GM18520 (cell line): ENCODE results near the gene GM2A.

Source experiments
- ATAC-seq: cut with Tn5 transposase; IDR thresholded peaks from one replicate; pipeline ENCODE4 v1.9.1; 2021; ENCODE audit not compliant: unreplicated experiment

The GM2A gene

GRCh38 chr5:151252762-151253604 lies at the start of gene GM2A:
Gene GM2A (plus strand): TSS chr5:151253185. CDS start chr5:151253217, 32 bp downstream.
- ATAC-seq: peak; percentile 86

GRCh38 chr5:151204051-151204450 lies 48.9 kb upstream of the GM2A start:
- no peak for ATAC-seq

DNA sequence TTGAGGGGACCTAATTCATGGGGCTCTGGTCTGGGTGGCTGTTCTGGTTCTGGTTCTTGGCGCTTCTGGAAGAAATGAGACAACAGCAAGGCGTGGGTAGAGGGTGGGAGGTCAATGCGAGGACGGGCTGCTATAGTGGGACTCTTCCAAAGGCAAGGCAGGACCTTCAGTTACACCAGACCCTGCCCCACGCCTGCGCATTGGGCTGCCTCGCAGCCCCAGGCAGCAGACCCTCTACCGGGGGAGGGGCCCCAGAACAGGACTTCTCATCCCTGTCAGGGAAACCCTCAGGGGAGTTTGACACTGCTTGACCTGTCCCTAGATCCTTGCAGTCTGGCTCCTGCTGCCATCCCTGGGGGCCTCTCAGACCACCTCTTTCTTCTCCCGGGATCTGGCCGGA lies 47.6 kb upstream of the GM2A start:
- no peak for ATAC-seq

GRCh38 chr5:151208481-151208914 lies 44.5 kb upstream of the GM2A start:
- ATAC-seq: no peak

DNA sequence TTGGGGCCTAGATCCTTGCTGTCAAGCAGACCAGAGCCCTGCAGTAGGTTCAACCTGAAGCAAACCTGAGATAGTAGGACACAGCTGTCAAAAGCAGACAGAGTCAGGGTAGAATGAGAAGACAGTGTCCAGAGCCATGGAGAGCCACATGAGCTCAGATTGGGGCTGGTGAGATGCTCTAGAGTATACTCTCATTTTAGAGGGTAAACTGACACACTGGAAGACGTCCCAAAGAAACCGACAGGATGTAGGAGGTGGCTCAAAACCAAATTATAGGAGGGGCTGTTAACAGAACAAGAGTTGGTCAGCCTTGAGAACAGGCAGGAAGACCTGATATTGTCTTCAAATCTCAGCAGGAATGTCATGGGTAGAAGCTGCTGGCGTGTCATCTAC lies 40.6 kb upstream of the GM2A start:
- no peak for ATAC-seq

- peak; percentile 82 for ATAC-seq
Observed at GRCh38 chr5:151213803-151214613, 39.0 kb upstream of the GM2A start.

- peak; percentile 40 for ATAC-seq
Observed at GRCh38 chr5:151214614-151215545, 38.1 kb upstream of the GM2A start.

- ATAC-seq: no peak
Observed at GRCh38 chr5:151215546-151215880, 37.5 kb upstream of the GM2A start.

DNA sequence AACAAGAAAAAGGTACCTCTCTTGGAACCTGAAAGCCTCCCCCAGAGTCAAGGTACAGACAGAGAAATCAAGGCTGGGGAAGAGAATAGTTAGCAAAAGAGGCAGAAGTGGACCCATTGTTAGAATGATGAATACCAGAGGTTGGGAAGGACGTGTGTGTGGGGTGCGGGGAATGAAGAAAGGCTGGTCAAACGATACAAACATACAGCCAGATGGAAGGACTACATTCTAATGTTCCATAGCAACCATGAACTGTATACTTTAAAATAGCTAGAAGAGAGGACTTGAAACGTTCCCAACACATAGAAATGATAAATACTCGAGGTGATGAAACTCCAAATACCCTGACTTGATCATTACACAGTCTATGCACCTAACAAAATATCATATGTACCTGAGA lies 36.2 kb upstream of the GM2A start:
- no peak for ATAC-seq

- ATAC-seq: no peak
Observed at GRCh38 chr5:151218177-151218576, 34.8 kb upstream of the GM2A start.

GRCh38 chr5:151219138-151219537 lies 33.8 kb upstream of the GM2A start:
- no peak for ATAC-seq

DNA sequence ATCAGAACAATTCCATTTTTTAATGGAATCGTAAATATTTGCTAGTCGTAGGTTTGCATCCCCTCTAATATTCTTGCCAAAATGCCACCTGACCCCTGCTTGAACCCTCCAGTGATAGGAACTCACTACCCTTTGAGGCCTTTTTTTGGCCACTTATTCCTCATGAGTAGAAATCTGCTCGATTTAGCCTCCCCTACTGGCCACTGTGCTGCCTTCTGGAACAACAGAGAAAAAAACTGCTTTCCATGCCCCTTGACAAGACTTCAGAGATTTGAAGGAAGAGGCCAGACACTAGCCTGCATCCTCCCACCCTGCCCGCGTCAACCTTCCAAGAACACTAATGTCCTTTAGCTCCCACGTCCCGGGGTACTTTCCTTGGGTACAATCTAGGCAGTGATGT lies 33.2 kb upstream of the GM2A start:
- no peak for ATAC-seq

DNA sequence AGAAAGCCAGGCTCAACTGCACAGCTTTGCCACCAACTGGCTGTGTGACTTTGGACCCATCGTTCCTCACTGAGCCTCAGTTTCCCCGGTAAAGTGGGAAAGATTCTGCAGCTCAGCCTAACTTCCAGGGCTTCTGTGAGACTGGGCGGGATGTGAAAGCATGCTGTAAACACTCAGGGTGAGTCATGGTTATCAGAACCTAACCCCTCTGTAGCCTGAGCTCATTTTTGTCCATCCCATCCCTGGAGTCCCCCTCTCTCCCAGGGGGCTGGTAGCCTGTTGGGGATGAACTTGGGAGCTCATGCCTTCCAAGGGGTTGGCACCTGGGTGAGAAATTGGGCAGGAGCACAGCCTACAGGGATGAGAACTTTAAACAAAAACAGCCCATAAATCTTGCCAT lies 31.4 kb upstream of the GM2A start:
- no peak for ATAC-seq

DNA sequence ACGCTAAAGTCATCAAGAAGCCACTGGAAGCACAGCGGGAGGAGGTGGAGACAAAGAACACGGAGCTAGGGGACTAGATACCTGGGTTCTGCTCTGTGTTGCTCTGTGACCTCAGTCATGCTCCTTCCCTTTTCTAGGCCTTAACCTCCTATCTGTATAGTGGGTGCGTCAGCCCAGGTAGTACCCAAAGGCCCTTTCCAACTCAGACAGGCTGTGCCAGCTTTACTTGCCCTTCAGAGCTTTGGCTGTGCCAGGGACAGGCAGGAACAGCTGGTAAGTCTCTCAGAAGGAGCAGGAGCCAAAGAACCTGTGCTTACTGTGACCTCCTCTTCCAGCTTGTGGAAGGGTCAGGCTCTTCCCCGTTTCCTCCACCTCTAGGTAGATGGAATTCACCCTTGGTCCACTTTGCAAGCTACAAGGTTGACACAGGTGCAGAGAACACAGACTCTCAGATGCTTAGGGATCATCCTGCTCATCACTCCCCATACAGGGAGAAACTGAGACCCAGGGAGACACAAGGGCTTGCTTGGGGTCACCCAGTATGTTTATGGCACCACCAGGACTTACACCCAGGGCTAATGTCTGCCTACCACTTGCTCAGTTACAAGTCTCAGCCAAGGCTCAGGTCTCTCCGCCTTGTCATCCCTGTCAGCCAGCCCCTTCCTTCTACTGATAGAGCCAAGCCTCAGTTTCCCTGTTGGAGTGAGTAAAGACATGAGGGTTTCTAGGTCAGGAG lies 30.8 kb upstream of the GM2A start:
- no peak for ATAC-seq

GRCh38 chr5:151222790-151223446 lies 30.1 kb upstream of the GM2A start:
- ATAC-seq: peak; percentile 51

DNA sequence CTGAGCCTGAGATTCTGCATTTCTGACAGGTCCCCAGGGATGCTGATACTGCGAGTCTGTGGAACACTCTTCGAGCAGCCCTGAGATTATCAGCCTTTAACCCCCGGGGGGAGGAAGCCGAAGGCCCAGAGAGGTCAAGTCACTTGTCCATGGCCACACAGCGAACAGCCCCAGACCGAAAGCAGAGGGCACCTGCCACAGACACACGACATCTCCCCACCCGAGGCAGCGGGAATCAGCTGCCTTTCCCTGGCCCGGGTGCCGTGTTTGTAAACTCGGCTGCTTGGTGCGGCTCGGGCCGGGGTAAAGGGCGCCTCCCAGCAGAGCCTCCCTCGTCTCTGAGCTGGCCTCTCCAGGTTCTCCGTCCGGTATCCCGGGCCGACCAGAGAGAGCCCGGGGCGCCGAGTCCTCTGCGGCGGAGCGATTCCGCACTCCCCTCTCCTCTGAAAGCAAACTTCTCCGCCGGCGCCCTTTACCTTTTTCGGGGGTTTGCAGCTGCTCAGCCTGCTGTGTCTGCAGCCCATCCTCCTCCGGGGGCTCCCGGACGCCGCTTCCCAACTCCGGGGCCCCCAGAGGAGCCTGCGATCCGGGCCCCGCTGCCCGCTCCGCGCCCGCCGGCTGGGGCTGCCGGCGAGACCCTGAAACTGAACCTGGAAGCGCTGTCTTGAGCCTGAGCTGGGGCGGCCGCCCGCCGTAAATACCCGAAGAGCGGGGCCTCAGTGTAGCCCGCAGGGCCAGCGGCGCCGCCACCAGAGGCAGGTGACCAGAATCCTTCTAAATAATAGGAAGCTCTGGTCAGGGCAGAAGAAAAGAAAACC lies 29.3 kb upstream of the GM2A start, which contains the start of gene CCDC69:
Gene CCDC69, minus strand, starts transcription at position 646 of the 818 bp plus-strand sequence. Its CDS starts 122 bp downstream, at position 524.
- ATAC-seq: peak; percentile 67

GRCh38 chr5:151224372-151224771 lies 28.6 kb upstream of the GM2A start:
- ATAC-seq: peak; percentile 27

DNA sequence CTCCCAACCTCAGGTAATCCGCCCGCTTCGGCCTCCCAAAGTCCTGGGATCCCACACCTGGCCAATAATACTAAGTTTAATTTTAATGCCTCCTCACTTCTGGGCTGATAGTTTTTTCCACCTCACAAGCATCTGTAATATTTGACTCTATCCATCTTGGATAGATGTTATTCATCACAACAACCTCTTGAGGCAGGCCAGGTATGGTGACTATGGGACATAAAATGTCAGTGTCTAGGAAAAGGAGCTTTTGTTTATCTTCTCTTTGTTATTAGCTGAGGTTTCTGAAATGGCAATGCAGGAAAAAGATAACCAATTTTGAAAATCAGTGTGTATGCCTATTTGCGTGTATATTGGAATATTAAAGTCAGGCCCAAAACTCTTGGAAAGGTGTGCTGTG lies 27.9 kb upstream of the GM2A start:
- ATAC-seq: no peak

DNA sequence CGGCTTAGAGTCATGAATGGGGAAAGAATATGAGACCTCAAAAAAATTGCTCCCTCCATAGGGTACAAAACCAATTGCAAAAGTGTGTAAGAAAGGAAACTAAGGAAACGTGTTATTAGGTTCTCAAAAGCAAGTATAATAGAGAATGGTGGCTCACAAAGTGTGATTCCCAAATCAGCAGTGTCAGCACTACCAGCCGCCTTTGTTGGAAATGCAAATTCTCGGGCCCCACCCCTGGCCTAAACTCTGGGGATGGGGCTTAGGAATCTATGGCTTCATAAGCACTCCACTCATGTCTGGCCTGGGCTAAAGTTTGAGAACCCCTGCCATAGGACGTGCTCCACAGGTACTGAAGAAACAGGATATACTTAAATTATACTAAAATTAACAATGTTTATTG lies 27.5 kb upstream of the GM2A start:
- no peak for ATAC-seq
